ENCODE results near the gene FUT1.
"Not testable (repeated sequence)": the region's sequence is repeated elsewhere in the genome, so short reads cannot be mapped to it uniquely, and the experiment has no call there.

FUT1 gene

GRCh38 chr19:48787331-48787730, 34.9 kb upstream of the FUT1 start:
- not testable (repeated sequence) for H3K4me3 ChIP-seq (ENCODE audit: low read length); H3K9me3 ChIP-seq (ENCODE audit: control insufficient read depth, insufficient read depth, low read length); DNase-seq (ENCODE audit: low read depth, low spot score); H3K4me1 ChIP-seq (ENCODE audit: control insufficient read depth, insufficient read depth, low read length); H3K27ac ChIP-seq (ENCODE audit: low read length); H3K27me3 ChIP-seq (ENCODE audit: control insufficient read depth, insufficient read depth, low read length); H3K36me3 ChIP-seq (ENCODE audit: control insufficient read depth, insufficient read depth, low read length)
- no CpG with 5 or more reads among the region's 9 CpGs for WGBS (ENCODE audit: insufficient coverage, insufficient read length)

- not testable (repeated sequence) for H3K9me3 ChIP-seq (ENCODE audit: control insufficient read depth, insufficient read depth, low read length); H3K27me3 ChIP-seq (ENCODE audit: control insufficient read depth, insufficient read depth, low read length); H3K4me1 ChIP-seq (ENCODE audit: control insufficient read depth, insufficient read depth, low read length); H3K27ac ChIP-seq (ENCODE audit: low read length); H3K4me3 ChIP-seq (ENCODE audit: low read length); DNase-seq (ENCODE audit: low read depth, low spot score); H3K36me3 ChIP-seq (ENCODE audit: control insufficient read depth, insufficient read depth, low read length)
- WGBS (ENCODE audit: insufficient coverage, insufficient read length): no CpG with 5 or more reads among the region's 7 CpGs
These were observed 34.0 kb upstream of the FUT1 start for GRCh38 chr19:48786422-48786821.

- H3K27ac ChIP-seq (ENCODE audit: low read length): no peak overlapping the region
- no peak overlapping the region for H3K4me3 ChIP-seq (ENCODE audit: low read length)
- H3K27me3 ChIP-seq (ENCODE audit: control insufficient read depth, insufficient read depth, low read length): no peaks in the 10 kb centered on the region
- H3K9me3 ChIP-seq (ENCODE audit: control insufficient read depth, insufficient read depth, low read length): no peaks in the 10 kb centered on the region
- WGBS (ENCODE audit: insufficient coverage, insufficient read length): no CpG with 5 or more reads among the region's 5 CpGs
- no peaks in the 10 kb centered on the region for H3K4me1 ChIP-seq (ENCODE audit: control insufficient read depth, insufficient read depth, low read length)
- no peak for DNase-seq (ENCODE audit: low read depth, low spot score)
- H3K36me3 ChIP-seq (ENCODE audit: control insufficient read depth, insufficient read depth, low read length): no peaks in the 10 kb centered on the region
These were observed 32.1 kb upstream of the FUT1 start for GRCh38 chr19:48784527-48784926.

- DNase-seq (ENCODE audit: low read depth, low spot score): no peak
- Histone ChIP-seq H3K27ac (ENCODE audit: low read length) (no peak overlapping the region), H3K4me3 (ENCODE audit: low read length) (no peak overlapping the region), H3K27me3 (ENCODE audit: control insufficient read depth, insufficient read depth, low read length) (no peaks in the 10 kb centered on the region), H3K9me3 (ENCODE audit: control insufficient read depth, insufficient read depth, low read length) (no peaks in the 10 kb centered on the region), H3K4me1 (ENCODE audit: control insufficient read depth, insufficient read depth, low read length) (no peaks in the 10 kb centered on the region), H3K36me3 (ENCODE audit: control insufficient read depth, insufficient read depth, low read length) (no peaks in the 10 kb centered on the region)
- no CpG with 5 or more reads among the region's 14 CpGs for WGBS (ENCODE audit: insufficient coverage, insufficient read length)
These were observed 28.4 kb upstream of the FUT1 start for GRCh38 chr19:48780631-48781391.

- H3K36me3 ChIP-seq (ENCODE audit: control insufficient read depth, insufficient read depth, low read length): no peaks in the 10 kb centered on the region
- no peaks in the 10 kb centered on the region for H3K4me1 ChIP-seq (ENCODE audit: control insufficient read depth, insufficient read depth, low read length)
- no peak overlapping the region for H3K27ac ChIP-seq (ENCODE audit: low read length)
- no peak overlapping the region for H3K4me3 ChIP-seq (ENCODE audit: low read length)
- no peaks in the 10 kb centered on the region for H3K9me3 ChIP-seq (ENCODE audit: control insufficient read depth, insufficient read depth, low read length)
- H3K27me3 ChIP-seq (ENCODE audit: control insufficient read depth, insufficient read depth, low read length): no peaks in the 10 kb centered on the region
- no peak for DNase-seq (ENCODE audit: low read depth, low spot score)
- no CpG with 5 or more reads among the region's 1 CpG for WGBS (ENCODE audit: insufficient coverage, insufficient read length)
These were observed 27.2 kb upstream of the FUT1 start for GRCh38 chr19:48779636-48780035.

- H3K4me1 ChIP-seq (ENCODE audit: control insufficient read depth, insufficient read depth, low read length): no peaks in the 10 kb centered on the region
- no peak overlapping the region for H3K4me3 ChIP-seq (ENCODE audit: low read length)
- no peak overlapping the region for H3K27ac ChIP-seq (ENCODE audit: low read length)
- no peaks in the 10 kb centered on the region for H3K9me3 ChIP-seq (ENCODE audit: control insufficient read depth, insufficient read depth, low read length)
- H3K36me3 ChIP-seq (ENCODE audit: control insufficient read depth, insufficient read depth, low read length): no peaks in the 10 kb centered on the region
- no peak for DNase-seq (ENCODE audit: low read depth, low spot score)
- WGBS (ENCODE audit: insufficient coverage, insufficient read length): no CpG with 5 or more reads among the region's 12 CpGs
- no peaks in the 10 kb centered on the region for H3K27me3 ChIP-seq (ENCODE audit: control insufficient read depth, insufficient read depth, low read length)
These were observed 25.3 kb upstream of the FUT1 start for GRCh38 chr19:48777720-48778119.

GRCh38 chr19:48777139-48777538, 24.7 kb upstream of the FUT1 start:
- Histone ChIP-seq H3K27ac (ENCODE audit: low read length) (no peak overlapping the region), H3K4me3 (ENCODE audit: low read length) (no peak overlapping the region), H3K4me1 (ENCODE audit: control insufficient read depth, insufficient read depth, low read length) (no peaks in the 10 kb centered on the region), H3K9me3 (ENCODE audit: control insufficient read depth, insufficient read depth, low read length) (no peaks in the 10 kb centered on the region), H3K27me3 (ENCODE audit: control insufficient read depth, insufficient read depth, low read length) (no peaks in the 10 kb centered on the region), H3K36me3 (ENCODE audit: control insufficient read depth, insufficient read depth, low read length) (no peaks in the 10 kb centered on the region)
- WGBS (ENCODE audit: insufficient coverage, insufficient read length): no CpG with 5 or more reads among the region's 5 CpGs
- no peak for DNase-seq (ENCODE audit: low read depth, low spot score)

GRCh38 chr19:48772503-48772953, 20.1 kb upstream of the FUT1 start:
- Histone ChIP-seq H3K36me3 (ENCODE audit: control insufficient read depth, insufficient read depth, low read length) (no peaks in the 10 kb centered on the region), H3K4me1 (ENCODE audit: control insufficient read depth, insufficient read depth, low read length) (peaks cover 2% of the 10 kb centered on the region; the same call in 1 of the 2 replicates), H3K27ac (ENCODE audit: low read length) (no peak overlapping the region), H3K9me3 (ENCODE audit: control insufficient read depth, insufficient read depth, low read length) (no peaks in the 10 kb centered on the region; the same call in 1 of the 2 replicates), H3K27me3 (ENCODE audit: control insufficient read depth, insufficient read depth, low read length) (no peaks in the 10 kb centered on the region), H3K4me3 (ENCODE audit: low read length) (no peak overlapping the region)
- DNase-seq (ENCODE audit: low read depth, low spot score): no peak
- no CpG with 5 or more reads among the region's 13 CpGs for WGBS (ENCODE audit: insufficient coverage, insufficient read length)

- no CpG with 5 or more reads among the region's 20 CpGs for WGBS (ENCODE audit: insufficient coverage, insufficient read length)
- Histone ChIP-seq H3K4me3 (ENCODE audit: low read length) (no peak overlapping the region), H3K36me3 (ENCODE audit: control insufficient read depth, insufficient read depth, low read length) (no peaks in the 10 kb centered on the region), H3K27ac (ENCODE audit: low read length) (no peak overlapping the region), H3K4me1 (ENCODE audit: control insufficient read depth, insufficient read depth, low read length) (peaks cover 2% of the 10 kb centered on the region; the same call in 1 of the 2 replicates), H3K27me3 (ENCODE audit: control insufficient read depth, insufficient read depth, low read length) (no peaks in the 10 kb centered on the region), H3K9me3 (ENCODE audit: control insufficient read depth, insufficient read depth, low read length) (no peaks in the 10 kb centered on the region; the same call in 1 of the 2 replicates)
- DNase-seq (ENCODE audit: low read depth, low spot score): no peak
These were observed 18.5 kb upstream of the FUT1 start for GRCh38 chr19:48770734-48771472.

- H3K9me3 ChIP-seq (ENCODE audit: control insufficient read depth, insufficient read depth, low read length): no peaks in the 10 kb centered on the region; the same call in 1 of the 2 replicates
- peaks cover 2% of the 10 kb centered on the region; the same call in 1 of the 2 replicates for H3K4me1 ChIP-seq (ENCODE audit: control insufficient read depth, insufficient read depth, low read length)
- H3K4me3 ChIP-seq (ENCODE audit: low read length): no peak overlapping the region
- no peaks in the 10 kb centered on the region for H3K27me3 ChIP-seq (ENCODE audit: control insufficient read depth, insufficient read depth, low read length)
- H3K36me3 ChIP-seq (ENCODE audit: control insufficient read depth, insufficient read depth, low read length): no peaks in the 10 kb centered on the region
- no peak overlapping the region for H3K27ac ChIP-seq (ENCODE audit: low read length)
- no CpG with 5 or more reads among the region's 7 CpGs for WGBS (ENCODE audit: insufficient coverage, insufficient read length)
- DNase-seq (ENCODE audit: low read depth, low spot score): no peak
These were observed 17.8 kb upstream of the FUT1 start for GRCh38 chr19:48770266-48770665.
